Sigmoid colon (tissue), 4 donors: ENCODE measurements around the gene SIGLEC8.

Experiments used
- EP300 ChIP-seq, 4 donors: sonication (generic); formaldehyde crosslinking; IDR thresholded peaks; one replicate each; pipeline ENCODE4 v1.6.1; 2017; ENCODE audit warnings: antibody characterized with exemption in 4 of 4
- POLR2A ChIP-seq, 2 donors: fragments of 450-650 bp; IDR thresholded peaks; one replicate each; pipeline ENCODE4 v1.6.1; 2016; ENCODE audit warnings: antibody characterized with exemption in 2 of 2, mild to moderate bottlenecking in 2 of 2, moderate library complexity in 2 of 2
- POLR2AphosphoS5 ChIP-seq, 4 donors: sonication (generic); formaldehyde crosslinking; IDR thresholded peaks; one replicate each; pipeline ENCODE4 v1.6.1; 2017; ENCODE audit warnings: antibody characterized with exemption in 4 of 4
- TF ChIP-seq, protein P1 (sequence below), 4 experiments: fragments of 450-650 bp in 3 of 4; fragments of 200-600 bp in 1 of 4; IDR thresholded peaks; one replicate each; pipeline ENCODE4 v1.5.1; 2016 to 2019; ENCODE audit warnings: antibody characterized with exemption in 4 of 4, mild to moderate bottlenecking in 3 of 4, moderate library complexity in 2 of 4

DNA sequence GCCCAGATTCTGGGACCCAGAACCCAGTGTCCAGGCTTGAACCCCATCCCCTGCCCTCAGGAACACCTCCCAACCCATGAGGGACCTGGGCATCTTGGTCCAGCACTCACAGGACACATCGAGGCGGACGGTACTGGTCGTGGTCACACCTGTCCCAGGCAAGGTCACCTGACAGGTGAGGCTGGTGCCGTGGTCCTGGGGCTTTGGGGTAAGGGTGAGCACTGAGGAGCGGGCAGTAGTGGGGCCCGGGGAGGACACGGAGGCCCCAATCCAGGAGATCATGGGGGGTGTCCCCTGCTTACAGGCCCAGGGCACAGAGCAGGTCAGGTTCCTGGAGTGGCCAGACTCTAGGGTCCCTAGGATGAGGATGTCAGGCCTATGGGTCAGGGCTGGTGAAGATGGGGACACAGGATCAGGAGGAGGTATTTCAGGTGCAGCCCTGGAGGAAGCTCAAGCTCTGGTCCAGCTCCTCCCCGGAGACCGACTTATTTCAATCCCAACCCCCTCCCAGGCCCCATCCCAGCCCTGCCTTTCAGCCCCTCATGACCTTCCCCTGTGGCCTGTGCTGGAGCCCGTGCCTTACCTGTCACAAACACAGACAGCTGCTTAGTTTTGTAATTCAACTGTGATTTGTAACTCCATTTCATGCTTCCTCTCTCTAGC, 772 bp downstream of the SIGLEC8 start:
- no peak for TF ChIP-seq POLR2AphosphoS5 (IDR thresholded peaks at IDR 0.05)
- TF ChIP-seq, protein P1, sequence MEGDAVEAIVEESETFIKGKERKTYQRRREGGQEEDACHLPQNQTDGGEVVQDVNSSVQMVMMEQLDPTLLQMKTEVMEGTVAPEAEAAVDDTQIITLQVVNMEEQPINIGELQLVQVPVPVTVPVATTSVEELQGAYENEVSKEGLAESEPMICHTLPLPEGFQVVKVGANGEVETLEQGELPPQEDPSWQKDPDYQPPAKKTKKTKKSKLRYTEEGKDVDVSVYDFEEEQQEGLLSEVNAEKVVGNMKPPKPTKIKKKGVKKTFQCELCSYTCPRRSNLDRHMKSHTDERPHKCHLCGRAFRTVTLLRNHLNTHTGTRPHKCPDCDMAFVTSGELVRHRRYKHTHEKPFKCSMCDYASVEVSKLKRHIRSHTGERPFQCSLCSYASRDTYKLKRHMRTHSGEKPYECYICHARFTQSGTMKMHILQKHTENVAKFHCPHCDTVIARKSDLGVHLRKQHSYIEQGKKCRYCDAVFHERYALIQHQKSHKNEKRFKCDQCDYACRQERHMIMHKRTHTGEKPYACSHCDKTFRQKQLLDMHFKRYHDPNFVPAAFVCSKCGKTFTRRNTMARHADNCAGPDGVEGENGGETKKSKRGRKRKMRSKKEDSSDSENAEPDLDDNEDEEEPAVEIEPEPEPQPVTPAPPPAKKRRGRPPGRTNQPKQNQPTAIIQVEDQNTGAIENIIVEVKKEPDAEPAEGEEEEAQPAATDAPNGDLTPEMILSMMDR (IDR thresholded peaks at IDR 0.05), result no peak
- no peak for TF ChIP-seq POLR2A (IDR thresholded peaks at IDR 0.05)
- no peak for TF ChIP-seq EP300 (IDR thresholded peaks at IDR 0.05)
